Measurements from ENCODE around the gene IRS1.

DNA sequence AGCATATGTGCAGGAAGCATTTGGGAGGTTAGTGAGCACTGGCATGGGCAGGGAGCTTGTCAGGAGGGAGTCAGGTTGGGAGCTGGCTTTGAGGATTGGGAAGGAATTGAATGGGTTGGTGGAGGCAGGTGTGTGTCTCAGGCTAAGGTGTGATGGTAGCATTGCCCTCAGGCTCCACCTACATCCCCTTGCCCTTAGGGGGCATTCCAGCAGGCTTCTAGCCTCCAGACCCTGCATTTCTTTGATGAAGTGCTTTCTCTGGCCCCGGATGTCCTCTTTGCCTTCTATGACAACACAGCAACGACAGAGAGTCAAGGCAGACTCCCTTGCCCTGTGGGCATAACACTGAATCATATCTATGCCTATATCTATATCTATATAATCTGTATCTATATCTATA is 49.7 kb upstream of the IRS1 start:
- TF ChIP-seq, protein P1, sequence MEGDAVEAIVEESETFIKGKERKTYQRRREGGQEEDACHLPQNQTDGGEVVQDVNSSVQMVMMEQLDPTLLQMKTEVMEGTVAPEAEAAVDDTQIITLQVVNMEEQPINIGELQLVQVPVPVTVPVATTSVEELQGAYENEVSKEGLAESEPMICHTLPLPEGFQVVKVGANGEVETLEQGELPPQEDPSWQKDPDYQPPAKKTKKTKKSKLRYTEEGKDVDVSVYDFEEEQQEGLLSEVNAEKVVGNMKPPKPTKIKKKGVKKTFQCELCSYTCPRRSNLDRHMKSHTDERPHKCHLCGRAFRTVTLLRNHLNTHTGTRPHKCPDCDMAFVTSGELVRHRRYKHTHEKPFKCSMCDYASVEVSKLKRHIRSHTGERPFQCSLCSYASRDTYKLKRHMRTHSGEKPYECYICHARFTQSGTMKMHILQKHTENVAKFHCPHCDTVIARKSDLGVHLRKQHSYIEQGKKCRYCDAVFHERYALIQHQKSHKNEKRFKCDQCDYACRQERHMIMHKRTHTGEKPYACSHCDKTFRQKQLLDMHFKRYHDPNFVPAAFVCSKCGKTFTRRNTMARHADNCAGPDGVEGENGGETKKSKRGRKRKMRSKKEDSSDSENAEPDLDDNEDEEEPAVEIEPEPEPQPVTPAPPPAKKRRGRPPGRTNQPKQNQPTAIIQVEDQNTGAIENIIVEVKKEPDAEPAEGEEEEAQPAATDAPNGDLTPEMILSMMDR (IDR thresholded peaks at IDR 0.05): no peak
- TF ChIP-seq POLR2A (IDR thresholded peaks at IDR 0.05): no peak
